K562 (cell line): Measurements from ENCODE around the gene MATN4. TPM values are rescaled to one million over a fixed set of nuclear protein-coding genes. Genes with fewer than 3 reads are reported as not detected.
A peak's percentile ranks its signal among the peaks of the same experiment; 100 is the strongest.

ENCODE experiments used
- ATAC-seq: fragments of 200-7000 bp; cut with Tn5 transposase; 3 replicates; pipeline ENCODE4 v1.9.1; 2020; ENCODE audit warnings: moderate library complexity
- BruUV-seq: library from RNA; stranded (reverse); fragments of 400-500 nt; replicated peaks from 2 replicates; lab custom pipeline; 2021; lab: Mats Ljungman, UMichigan
- CTCF ChIA-PET: fragments of 300-600 bp; formaldehyde crosslinking; extraction: SDS; loops from one replicate; lab custom pipeline; 2021; ENCODE audit warnings: low intra/inter-chr PET ratio; lab: Yijun Ruan, JAX
- POLR2A ChIA-PET: fragments of 300-600, 350-650 bp; sonication (Branson Sonifier 250); formaldehyde crosslinking; extraction: SDS; loops from one replicate; lab custom pipeline; 2021; ENCODE audit warnings: antibody characterized with exemption, inconsistent platforms; lab: Yijun Ruan, JAX
- DNase-seq, 4 experiments: peaks; one replicate each; pipeline versions ENCODE4 v3.0.0 to v3.0.0-alpha.2; 2011 to 2018; ENCODE audit warnings: low spot score in 3 of 4, mixed read lengths in 3 of 4; ENCODE audit errors: extremely low read depth in 1 of 4
- FAIRE-seq: peaks from 2 replicates; lab custom pipeline; 2011; peaks lifted over from hg19 to GRCh38; lab: Jason Lieb, UNC
- H2AFZ ChIP-seq: 2 replicates; pipeline ENCODE4 v1.6.0; 2011; ENCODE audit warnings: low read depth, low read length, control low read depth, inconsistent platforms
- H3K27ac ChIP-seq: fragments of 200-600 bp; 3 replicates; pipeline ENCODE4 v1.8.0; 2011; ENCODE audit warnings: low read depth, mild to moderate bottlenecking, control low read depth, inconsistent platforms, low read length, moderate library complexity, mixed read lengths; ENCODE audit errors: extremely low read depth
- H3K27me3 ChIP-seq, 2 experiments: fragments of 300-600 bp in 1 of 2; 2 replicates in 1 of 2; 3 replicates in 1 of 2; pipeline versions ENCODE4 v1.6.0 to v1.8.0; 2011; ENCODE audit warnings: inconsistent platforms in 2 of 2, low read length in 2 of 2, mild to moderate bottlenecking in 1 of 2, mixed read lengths in 1 of 2, moderate library complexity in 1 of 2; ENCODE audit not compliant: control insufficient read depth in 2 of 2, insufficient read depth in 2 of 2
- H3K36me3 ChIP-seq: fragments of 300-600 bp; 3 replicates; pipeline ENCODE4 v1.8.0; 2011; ENCODE audit warnings: mild to moderate bottlenecking, low read length, inconsistent platforms; ENCODE audit not compliant: control insufficient read depth, insufficient read depth
- H3K4me1 ChIP-seq, 2 experiments: fragments of 200-600 bp in 1 of 2; replicated peaks in 1 of 2; 2 replicates in 1 of 2; 3 replicates in 1 of 2; pipeline versions ENCODE4 v1.5.1 to v1.8.0; 2011; ENCODE audit warnings: inconsistent platforms in 2 of 2, low read length in 2 of 2, mild to moderate bottlenecking in 1 of 2, mixed read lengths in 1 of 2, moderate library complexity in 1 of 2; ENCODE audit not compliant: control insufficient read depth in 2 of 2, insufficient read depth in 2 of 2
- H3K4me2 ChIP-seq: 2 replicates; pipeline ENCODE4 v1.6.1; 2011; ENCODE audit warnings: low read length, control low read depth, inconsistent platforms, mixed read lengths; ENCODE audit not compliant: insufficient read depth
- H3K4me3 ChIP-seq: fragments of 200-600 bp; sonication (generic), shearing (Covaris generic); 2 replicates; pipeline ENCODE4 v1.5.1; 2016; ENCODE audit warnings: control low read depth, inconsistent platforms
- H3K79me2 ChIP-seq: fragments of 200-600 bp; 3 replicates; pipeline ENCODE4 v1.8.0; 2011; ENCODE audit warnings: low read length, inconsistent platforms; ENCODE audit not compliant: control insufficient read depth, insufficient read depth
- H3K9ac ChIP-seq, 2 experiments: 2 replicates each; pipeline versions ENCODE4 v1.6.0 to v1.6.1; 2011; ENCODE audit warnings: low read depth in 2 of 2, low read length in 2 of 2, control low read depth in 1 of 2, inconsistent platforms in 1 of 2, mild to moderate bottlenecking in 1 of 2, mixed read lengths in 1 of 2; ENCODE audit not compliant: insufficient read depth in 1 of 2
- H3K9me1 ChIP-seq: one replicate; pipeline ENCODE4 v1.6.0; 2011; ENCODE audit warnings: inconsistent platforms, mild to moderate bottlenecking, low read length, moderate library complexity; ENCODE audit not compliant: control insufficient read depth, insufficient read depth
- H3K9me3 ChIP-seq: replicated peaks from 2 replicates; pipeline ENCODE4 v1.5.1; 2011; ENCODE audit warnings: low read depth, low read length, inconsistent platforms; ENCODE audit not compliant: control insufficient read depth, insufficient read depth
- H4K20me1 ChIP-seq: replicated peaks from 2 replicates; pipeline ENCODE4 v1.6.1; 2011; ENCODE audit warnings: low read length, inconsistent platforms, mixed read lengths; ENCODE audit not compliant: control insufficient read depth, insufficient read depth
- ESRRA ChIP-seq: fragments of 450-650 bp; IDR thresholded peaks from 2 replicates; pipeline ENCODE4 v1.6.1; 2014; ENCODE audit warnings: low read depth, mild to moderate bottlenecking, moderate library complexity, borderline replicate concordance
- FOSL1 ChIP-seq: fragments of 200-800 bp; sonication (Bioruptor generic); conservative IDR thresholded peaks from 2 replicates; pipeline ENCODE4 v1.6.1; 2016; ENCODE audit warnings: missing genetic modification characterization, missing compliant biosample characterization
- NR2C1 ChIP-seq, 2 experiments: fragments of 450-650 bp; IDR thresholded peaks; 2 replicates each; pipeline ENCODE4 v1.6.1; 2017; ENCODE audit warnings: mild to moderate bottlenecking in 2 of 2, antibody characterized with exemption in 1 of 2, inconsistent platforms in 1 of 2, missing compliant biosample characterization in 1 of 2, missing genetic modification characterization in 1 of 2
- NR2C2 ChIP-seq, 2 experiments: fragments of 200-800 bp in 1 of 2; sonication (Bioruptor generic) in 1 of 2; sonication (generic) in 1 of 2; formaldehyde crosslinking in 1 of 2; IDR thresholded peaks; 2 replicates each; pipeline versions ENCODE4 v1.6.1 to v1.8.0; 2016 to 2022; ENCODE audit warnings: mild to moderate bottlenecking in 1 of 2, missing compliant biosample characterization in 1 of 2, missing genetic modification characterization in 1 of 2, missing genetic modification reagents in 1 of 2
- XRCC3 ChIP-seq: fragments of 450-650 bp; IDR thresholded peaks from 2 replicates; pipeline ENCODE4 v1.6.1; 2017; ENCODE audit warnings: mild to moderate bottlenecking, moderate library complexity
- ZNF780A ChIP-seq: fragments of 250-450 bp; sonication (Bioruptor Pico); IDR thresholded peaks from 2 replicates; pipeline ENCODE4 v1.5.0; 2021; ENCODE audit warnings: mild to moderate bottlenecking
- whole genome bisulfite sequencing: fragments of 100-300 bp; shearing (Covaris generic); methylation state at CpG from one replicate; pipeline ENCODE4 v1.1.6; 2016; ENCODE audit warnings: low coverage, mixed read lengths; ENCODE audit not compliant: insufficient coverage; ENCODE audit errors: missing lambda C conversion rate; 5-methylcytosine and 5-hydroxymethylcytosine counted together
- in situ Hi-C: fragments of 300-500 bp; cut with MboI; formaldehyde crosslinking; loops from 4 replicates; pipeline ENCODE4 v1.15.0; 2018; ENCODE audit warnings: inconsistent platforms, mixed read lengths
- intact Hi-C: fragments of 100-400 bp; cut with micrococcal nuclease; formaldehyde crosslinking; loops from 2 replicates; pipeline ENCODE4 v1.14.2; 2022
- polyA plus RNA-seq, 8 experiments: library from polyadenylated mRNA; depleted of rRNA in 4 of 8; stranded (reverse) in 5 of 8; unstranded in 3 of 8; fragments of >200 nt; fragmentation: Nextera tagmentation in 2 of 8; fragmentation: Illumina TruSeq in 1 of 8; extraction: Ambion mirVana in 2 of 8; extraction: Trizol in 1 of 8; gene quantifications; 2 replicates each; pipeline versions ENCODE4 v1.2.1 to v1.2.3, GENCODE V29; 2011 to 2014; ENCODE audit warnings: inconsistent platforms in 1 of 8, missing spikeins in 1 of 8
- total RNA-seq, 7 experiments: library from RNA; depleted of rRNA in 6 of 7; stranded (reverse); fragments of >200 nt in 6 of 7; fragmentation: Illumina TruSeq in 2 of 7; extraction: Trizol in 2 of 7; gene quantifications; 2 replicates each; pipeline versions ENCODE4 v1.2.1 to v1.2.3, GENCODE V29; 2011 to 2021; ENCODE audit warnings: low replicate concordance in 1 of 7

MATN4 gene
- total and polyA plus RNA-seq, 9 of the 15 experiments (the other 6 are each of a cell fraction or from before 2014, with no cell fraction given), result 0.09 TPM; not detected in 8

DNA sequence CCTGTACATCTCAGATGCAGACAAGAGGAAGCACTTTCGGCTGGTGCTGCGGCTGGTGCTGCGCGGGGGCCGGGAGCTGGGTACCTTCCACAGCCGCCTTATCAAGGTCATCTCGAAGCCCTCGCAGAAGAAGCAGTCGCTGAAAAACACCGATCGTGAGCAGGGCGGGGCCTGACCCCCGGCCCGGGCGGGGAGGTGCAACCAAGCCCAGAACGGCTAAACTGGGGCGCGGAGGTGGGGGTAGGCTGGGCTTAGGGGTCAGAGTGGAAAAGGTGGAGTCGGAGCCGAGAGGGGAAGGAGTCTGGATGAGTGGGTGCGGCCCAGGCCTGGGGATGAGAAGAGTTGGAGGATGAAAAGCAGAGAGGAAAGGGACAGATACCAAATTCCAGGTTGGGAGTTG lies 4.1 kb upstream of the MATN4 start:
- Histone ChIP-seq H2AFZ (no peak overlapping the region), H3K4me1 (peaks cover 0 to 30% of the 10 kb centered on the region in 2 experiments; a peak in 2 of 5 replicates), H3K9ac (no peak overlapping the region), H3K36me3 (no peaks in the 10 kb centered on the region), H3K9me3 (no peaks in the 10 kb centered on the region), H3K9me1 (peaks cover 3% of the 10 kb centered on the region), H4K20me1 (peaks cover 5% of the 10 kb centered on the region), H3K79me2 (no peaks in the 10 kb centered on the region), H3K27ac (no peak overlapping the region), H3K27me3 (peaks cover 12 to 62% of the 10 kb centered on the region in 2 experiments; a peak in 4 of 5 replicates), H3K4me3 (no peak overlapping the region), H3K4me2 (no peak overlapping the region)
- no peak for FAIRE-seq
- DNase-seq, result peak in 2 of 4 experiments; percentile 57 to 61
- POLR2A ChIA-PET, result interaction anchor here (0.6 to 1.5 kb wide), 2 partner anchors 8 to 108 kb away, joined by 3 to 6 read pairs; no protein-coding TSS in a partner anchor
- CTCF ChIA-PET, result interaction anchor here (1.2 kb wide), 1 partner anchor 459 kb away, joined by 3 read pairs; no protein-coding TSS in a partner anchor
- in situ Hi-C loops (no loop called here), intact Hi-C loops (loop anchor here (10.0 kb wide), 1 partner anchor 233 kb away; the partner anchor contains the start of gene EPPIN)
- 3% methylated on average over 18 of the region's 21 CpGs for WGBS
- ATAC-seq, result peak; percentile 21; the same call in 2 of the 3 replicates
- TF ChIP-seq XRCC3, result no peak
- 0 out of 2 replicates have a peak, but pooled peaks have one; percentile 7 for TF ChIP-seq ESRRA
- no peak for TF ChIP-seq ZNF780A (CRISPR knock-in tag)
- no peak for TF ChIP-seq NR2C1 (IDR thresholded peaks at IDR 0.05)
- peak; percentile 44; the same call in 1 of the 2 replicates for TF ChIP-seq NR2C1 (tag; IDR thresholded peaks at IDR 0.05)
- no peak for TF ChIP-seq FOSL1 (tag)
- TF ChIP-seq NR2C2 (CRISPR knock-in tag; IDR thresholded peaks at IDR 0.05), result no peak
- TF ChIP-seq NR2C2 (tag; IDR thresholded peaks at IDR 0.05), result peak; percentile 34
- BruUV-seq, result no TSS peak
